HuH-7.5 (cell line): ENCODE results near the gene ATF1.
"Not testable (repeated sequence)": the region's sequence is repeated elsewhere in the genome, so short reads cannot be mapped to it uniquely, and the experiment has no call there.

Experiments used
- DNase-seq: peaks from one replicate; pipeline ENCODE4 v3.0.0; 2011; ENCODE audit warnings: low spot score

Gene ATF1

GRCh38 chr12:50803230-50803875, 39.5 kb downstream of the ATF1 start:
- no peak for DNase-seq

GRCh38 chr12:50806176-50806575, 42.3 kb downstream of the ATF1 start:
- no peak for DNase-seq

DNA sequence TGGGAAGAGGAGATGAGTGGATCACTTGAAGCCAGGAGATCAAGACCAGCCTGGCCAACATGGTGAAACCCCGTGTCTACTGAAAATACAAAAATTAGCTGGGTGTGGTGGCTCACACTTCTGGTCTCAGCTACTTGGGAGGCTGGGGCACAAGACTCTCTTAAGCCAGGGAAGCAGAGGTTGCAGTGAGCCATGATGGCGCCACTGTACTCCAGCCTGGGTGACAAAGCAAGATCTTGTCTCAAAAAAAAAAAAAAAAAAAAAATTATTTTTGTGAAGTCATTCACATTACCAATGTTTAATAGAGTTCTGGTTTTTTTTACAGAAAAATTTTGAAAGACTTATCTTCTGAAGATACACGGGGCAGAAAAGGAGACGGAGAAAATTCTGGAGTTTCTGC, 45.2 kb downstream of the ATF1 start:
- DNase-seq, result not testable (repeated sequence)

- not testable (repeated sequence) for DNase-seq
These were observed 51.0 kb downstream of the ATF1 start for GRCh38 chr12:50814921-50815320.

- DNase-seq, result no peak
These were observed 56.3 kb downstream of the ATF1 start for GRCh38 chr12:50820177-50820576.

- DNase-seq, result no peak
These were observed 58.2 kb downstream of the ATF1 start for GRCh38 chr12:50822082-50822481.

- DNase-seq, result not testable (repeated sequence)
These were observed 59.8 kb downstream of the ATF1 start for GRCh38 chr12:50823724-50824123.

GRCh38 chr12:50824914-50825313, 61.0 kb downstream of the ATF1 start:
- no peak for DNase-seq

GRCh38 chr12:50825372-50825838, 61.5 kb downstream of the ATF1 start:
- no peak for DNase-seq

- no peak for DNase-seq
These were observed 64.2 kb downstream of the ATF1 start for GRCh38 chr12:50828121-50828520.

DNA sequence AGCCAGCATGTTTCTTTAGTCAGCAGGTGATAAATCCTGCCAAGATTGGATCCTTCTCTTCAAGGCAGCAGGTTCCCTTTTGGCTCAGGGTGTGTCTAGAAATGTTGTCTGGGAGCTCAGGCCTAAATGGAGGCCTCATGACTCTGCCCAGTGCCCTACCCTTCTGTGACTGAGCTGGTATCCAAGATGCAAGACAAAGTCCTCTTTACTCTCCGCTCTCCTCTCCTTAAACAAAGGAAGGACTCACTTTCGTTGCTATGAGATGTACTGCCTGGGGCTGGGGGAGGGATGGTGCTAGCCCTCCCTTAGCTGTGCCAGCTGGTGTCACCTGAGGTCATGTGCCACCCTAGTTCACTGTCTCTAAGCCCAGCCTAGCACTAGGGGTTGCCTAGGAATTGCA, 65.0 kb downstream of the ATF1 start:
- DNase-seq, result no peak

GRCh38 chr12:50833801-50834200, 69.9 kb downstream of the ATF1 start:
- DNase-seq, result not testable (repeated sequence)

- DNase-seq, result no peak
These were observed 75.1 kb downstream of the ATF1 start for GRCh38 chr12:50839042-50839441.

- DNase-seq, result no peak
These were observed 77.0 kb downstream of the ATF1 start for GRCh38 chr12:50840809-50841487.

DNA sequence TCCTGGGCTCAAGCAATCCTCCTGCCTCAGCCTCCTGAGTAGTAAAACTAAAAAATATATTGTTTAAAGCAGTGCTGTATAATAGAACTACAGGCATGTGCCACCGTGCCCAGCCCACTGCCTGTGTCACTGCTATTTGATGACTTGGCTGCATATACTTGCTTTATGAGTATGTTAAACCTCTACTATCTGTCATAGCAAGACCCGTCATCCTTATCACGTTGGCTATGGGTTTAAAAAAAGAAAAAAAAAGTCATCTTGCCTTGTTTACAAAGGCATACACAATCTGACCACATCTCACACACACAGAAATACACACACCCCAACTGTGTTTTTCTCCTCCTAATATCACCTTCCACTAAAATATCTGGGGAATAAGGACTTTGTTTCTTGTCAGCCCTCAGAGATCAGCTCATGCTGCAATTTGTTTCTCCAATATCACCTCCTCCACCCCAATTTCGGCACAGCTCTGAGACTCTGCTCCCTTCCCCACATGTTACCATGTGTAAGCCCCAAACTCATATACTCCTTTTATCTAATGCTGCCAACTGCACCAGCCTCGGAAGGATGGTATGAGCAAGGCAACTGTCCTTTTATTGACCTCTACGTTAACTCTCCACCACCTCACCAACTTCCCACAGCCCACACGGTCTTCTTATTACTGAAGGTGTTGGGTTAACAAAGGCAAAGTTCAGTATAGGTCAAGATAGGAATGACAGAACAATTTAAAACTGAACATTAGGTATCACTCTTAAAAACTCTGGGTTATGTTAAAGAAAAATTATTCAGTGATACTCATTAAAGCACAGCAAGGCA, 78.0 kb downstream of the ATF1 start:
- DNase-seq, result no peak

GRCh38 chr12:50842637-50843493, 79.0 kb downstream of the ATF1 start, which contains the start of gene TMPRSS12:
TMPRSS12 (plus strand) TSS chr12:50842926; CDS start chr12:50842965, 39 bp downstream.
- no peak for DNase-seq

DNA sequence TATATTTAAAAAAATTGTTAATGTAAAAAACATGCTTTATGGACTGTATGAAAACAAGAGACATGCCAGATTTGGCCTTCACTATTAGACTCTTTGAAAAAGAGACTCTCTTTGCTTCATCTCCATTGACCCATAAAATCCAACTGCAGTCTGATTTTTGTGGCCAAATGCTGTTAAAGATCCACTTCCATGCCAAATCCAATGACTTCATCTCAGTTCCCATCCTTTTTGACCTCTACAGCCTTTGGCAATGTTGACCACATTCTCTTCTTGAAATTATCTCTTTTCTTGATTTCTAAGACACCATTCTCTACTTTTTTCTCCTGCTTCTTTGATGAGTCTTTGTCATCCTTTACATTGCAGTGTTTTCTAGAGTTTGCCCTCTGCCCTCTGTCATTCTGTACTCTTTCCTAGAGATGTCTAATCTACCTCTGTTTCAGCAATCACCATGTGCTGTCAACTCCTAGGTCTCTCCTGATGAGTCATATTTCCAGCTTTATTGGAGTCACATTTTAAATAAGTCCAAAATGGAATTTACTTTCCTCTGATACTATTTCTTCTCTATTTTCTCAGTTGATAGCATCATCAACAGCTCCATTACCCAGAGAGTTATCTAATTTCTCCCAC, 81.2 kb downstream of the ATF1 start:
- DNase-seq, result no peak

DNA sequence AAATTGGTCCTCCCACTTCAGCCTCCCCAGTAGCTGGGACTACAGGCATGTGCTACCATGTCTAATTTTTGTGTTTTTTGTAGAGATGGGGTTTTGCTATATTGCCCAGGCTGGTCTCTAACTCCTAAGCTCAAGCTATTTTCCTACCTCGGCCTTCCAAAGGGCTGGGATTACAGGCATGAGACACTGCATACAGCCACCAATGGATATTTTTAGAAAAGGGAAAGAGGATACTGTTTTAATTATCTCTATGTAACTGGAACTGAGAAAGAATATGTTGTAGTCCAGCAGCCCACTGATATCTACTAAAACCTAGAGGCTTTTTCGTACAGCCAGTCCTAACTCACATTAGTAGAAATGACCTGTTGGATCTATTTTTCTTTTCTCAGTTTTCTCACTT, 85.1 kb downstream of the ATF1 start:
- DNase-seq, result no peak

GRCh38 chr12:50855218-50855617, 91.3 kb downstream of the ATF1 start:
- not testable (repeated sequence) for DNase-seq

GRCh38 chr12:50855679-50856078, 91.8 kb downstream of the ATF1 start:
- not testable (repeated sequence) for DNase-seq

GRCh38 chr12:50859621-50860310, 95.9 kb downstream of the ATF1 start:
- no peak for DNase-seq
